ENCODE results near the gene MACROH2A2. TPM values are rescaled to one million over a fixed set of nuclear protein-coding genes. Genes with fewer than 3 reads are reported as not detected.

The MACROH2A2 gene
- total RNA-seq, 1 experiment from 2014 or later = 3.0 TPM

GRCh38 chr10:70057306-70057705 lies 4.7 kb downstream of the MACROH2A2 start:
- Histone ChIP-seq H3K36me3 (ENCODE audit: control insufficient read depth, insufficient read depth, low read length) (peaks cover 6% of the 10 kb centered on the region; the same call in 1 of the 2 replicates), H3K4me1 (ENCODE audit: control insufficient read depth, insufficient read depth, low read length) (peaks cover 3% of the 10 kb centered on the region; the same call in 1 of the 2 replicates), H3K4me3 (ENCODE audit: low read depth in 2 of 2, low read length in 2 of 2) (no peak overlapping the region), H3K27me3 (ENCODE audit: control insufficient read depth, insufficient read depth, low read length) (peaks cover 37% of the 10 kb centered on the region), H3K9me3 (ENCODE audit: control insufficient read depth, insufficient read depth, low read depth, low read length) (no peaks in the 10 kb centered on the region), H3K27ac (ENCODE audit: low read length) (no peak overlapping the region)
- intact Hi-C loops (cut with micrococcal nuclease; ENCODE audit: unreplicated experiment) = no loop called here
- no TSS peak for BruUV-seq (replicated peaks)
- no peak for TF ChIP-seq SIN3A (IDR thresholded peaks at IDR 0.05; ENCODE audit: borderline replicate concordance, insufficient read depth, low read depth, low read length)
- TF ChIP-seq TCF7L2 (IDR thresholded peaks at IDR 0.05; ENCODE audit: low read depth, low read length) = no peak
- TF ChIP-seq CTCF (IDR thresholded peaks at IDR 0.05) = no peak
- TF ChIP-seq POLR2AphosphoS5 (IDR thresholded peaks at IDR 0.05; ENCODE audit: low read depth, low read length) = no peak
- TF ChIP-seq REST (IDR thresholded peaks at IDR 0.05; ENCODE audit: insufficient read depth in 1 of 2, low read depth in 2 of 2, low read length in 1 of 2) = no peak
- POLR2A ChIA-PET = no interaction called here
- in situ Hi-C loops (cut with HindIII; ENCODE audit: low pct_unique_long_range_greater_than_20kb, low sequenced_read_pairs) = no loop called here
- CTCF ChIA-PET = no interaction called here
- ATAC-seq (no peak), DNase-seq (ENCODE audit: low read depth, low spot score) (no peak)

GRCh38 chr10:70060389-70060788 lies 7.7 kb downstream of the MACROH2A2 start:
- Histone ChIP-seq H3K4me1 (ENCODE audit: control insufficient read depth, insufficient read depth, low read length) (no peaks in the 10 kb centered on the region), H3K9me3 (ENCODE audit: control insufficient read depth, insufficient read depth, low read depth, low read length) (no peaks in the 10 kb centered on the region), H3K4me3 (ENCODE audit: low read depth in 2 of 2, low read length in 2 of 2) (no peak overlapping the region), H3K27me3 (ENCODE audit: control insufficient read depth, insufficient read depth, low read length) (peaks cover 19% of the 10 kb centered on the region), H3K36me3 (ENCODE audit: control insufficient read depth, insufficient read depth, low read length) (no peaks in the 10 kb centered on the region), H3K27ac (ENCODE audit: low read length) (no peak overlapping the region)
- ChIA-PET CTCF (no interaction called here), POLR2A (no interaction called here)
- ATAC-seq (peak; percentile 73), DNase-seq (ENCODE audit: low read depth, low spot score) (no peak)
- in situ Hi-C loops (cut with HindIII; ENCODE audit: low pct_unique_long_range_greater_than_20kb, low sequenced_read_pairs) (no loop called here), intact Hi-C loops (cut with micrococcal nuclease; ENCODE audit: unreplicated experiment) (no loop called here)
- TF ChIP-seq SIN3A (IDR thresholded peaks at IDR 0.05; ENCODE audit: borderline replicate concordance, insufficient read depth, low read depth, low read length) (no peak), TCF7L2 (IDR thresholded peaks at IDR 0.05; ENCODE audit: low read depth, low read length) (no peak), CTCF (IDR thresholded peaks at IDR 0.05) (no peak), POLR2AphosphoS5 (IDR thresholded peaks at IDR 0.05; ENCODE audit: low read depth, low read length) (no peak), REST (IDR thresholded peaks at IDR 0.05; ENCODE audit: insufficient read depth in 1 of 2, low read depth in 2 of 2, low read length in 1 of 2) (no peak)
- no TSS peak for BruUV-seq (replicated peaks)
